DOHH2 (cell line): ENCODE results near the gene DPP7.

Experiments
- EZH2phosphoT487 ChIP-seq: fragments of 200-600 bp; sonication (generic); IDR thresholded peaks from 2 replicates; pipeline ENCODE4 v1.6.1; 2017; ENCODE audit warnings: borderline replicate concordance, mild to moderate bottlenecking, antibody characterized with exemption, low read length, moderate library complexity, mixed read lengths
- TF ChIP-seq, protein P1 (sequence below): fragments of 200-600 bp; sonication (generic); IDR thresholded peaks from one replicate; pipeline ENCODE4 v1.5.1; 2014; ENCODE audit warnings: antibody characterized with exemption, mild to moderate bottlenecking, low read depth, low read length; ENCODE audit not compliant: poor library complexity, severe bottlenecking

GRCh38 chr9:137159105-137160053, 44.8 kb upstream of the DPP7 start:
- TF ChIP-seq, protein P1, sequence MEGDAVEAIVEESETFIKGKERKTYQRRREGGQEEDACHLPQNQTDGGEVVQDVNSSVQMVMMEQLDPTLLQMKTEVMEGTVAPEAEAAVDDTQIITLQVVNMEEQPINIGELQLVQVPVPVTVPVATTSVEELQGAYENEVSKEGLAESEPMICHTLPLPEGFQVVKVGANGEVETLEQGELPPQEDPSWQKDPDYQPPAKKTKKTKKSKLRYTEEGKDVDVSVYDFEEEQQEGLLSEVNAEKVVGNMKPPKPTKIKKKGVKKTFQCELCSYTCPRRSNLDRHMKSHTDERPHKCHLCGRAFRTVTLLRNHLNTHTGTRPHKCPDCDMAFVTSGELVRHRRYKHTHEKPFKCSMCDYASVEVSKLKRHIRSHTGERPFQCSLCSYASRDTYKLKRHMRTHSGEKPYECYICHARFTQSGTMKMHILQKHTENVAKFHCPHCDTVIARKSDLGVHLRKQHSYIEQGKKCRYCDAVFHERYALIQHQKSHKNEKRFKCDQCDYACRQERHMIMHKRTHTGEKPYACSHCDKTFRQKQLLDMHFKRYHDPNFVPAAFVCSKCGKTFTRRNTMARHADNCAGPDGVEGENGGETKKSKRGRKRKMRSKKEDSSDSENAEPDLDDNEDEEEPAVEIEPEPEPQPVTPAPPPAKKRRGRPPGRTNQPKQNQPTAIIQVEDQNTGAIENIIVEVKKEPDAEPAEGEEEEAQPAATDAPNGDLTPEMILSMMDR, result no peak
- no peak for TF ChIP-seq EZH2phosphoT487
